SH-SY5Y (cell line): ENCODE results near the gene TNIP1.

Experiments
- GATA2 ChIP-seq: IDR thresholded peaks from 2 replicates; pipeline ENCODE4 v1.6.1; 2011; ENCODE audit warnings: mild to moderate bottlenecking, low read depth, low read length
- GATA3 ChIP-seq: IDR thresholded peaks from 2 replicates; pipeline ENCODE4 v1.6.1; 2011; ENCODE audit warnings: low read depth, mild to moderate bottlenecking, low read length, moderate library complexity

TNIP1 gene

GRCh38 chr5:151038412-151038745 lies 42.5 kb downstream of the TNIP1 start:
- TF ChIP-seq GATA2 (no peak), GATA3 (no peak)

GRCh38 chr5:151037561-151038411 lies 43.0 kb downstream of the TNIP1 start:
- TF ChIP-seq GATA2: no peak
- TF ChIP-seq GATA3: no peak

GRCh38 chr5:151036556-151036955 lies 44.3 kb downstream of the TNIP1 start:
- TF ChIP-seq GATA2: no peak
- no peak for TF ChIP-seq GATA3

GRCh38 chr5:151034422-151035379 lies 46.1 kb downstream of the TNIP1 start:
- no peak for TF ChIP-seq GATA2
- no peak for TF ChIP-seq GATA3

- TF ChIP-seq GATA2: no peak
- TF ChIP-seq GATA3: no peak
These were observed 47.5 kb downstream of the TNIP1 start for GRCh38 chr5:151033217-151033934.

GRCh38 chr5:151031554-151031953 lies 49.3 kb downstream of the TNIP1 start:
- no peak for TF ChIP-seq GATA3

GRCh38 chr5:151030379-151030778 lies 50.5 kb downstream of the TNIP1 start:
- TF ChIP-seq GATA2: no peak
- TF ChIP-seq GATA3: no peak

- TF ChIP-seq GATA2: no peak
- no peak for TF ChIP-seq GATA3
These were observed 50.8 kb downstream of the TNIP1 start for GRCh38 chr5:151030056-151030336.

GRCh38 chr5:151029179-151030055 lies 51.4 kb downstream of the TNIP1 start:
- no peak for TF ChIP-seq GATA3
- no peak for TF ChIP-seq GATA2

- TF ChIP-seq GATA3: no peak
- TF ChIP-seq GATA2: no peak
These were observed 52.1 kb downstream of the TNIP1 start for GRCh38 chr5:151028717-151029116.

GRCh38 chr5:151027961-151028479 lies 52.8 kb downstream of the TNIP1 start:
- no peak for TF ChIP-seq GATA2
- no peak for TF ChIP-seq GATA3

GRCh38 chr5:151026679-151027078 lies 54.2 kb downstream of the TNIP1 start:
- TF ChIP-seq GATA3: no peak
- TF ChIP-seq GATA2: no peak

- TF ChIP-seq GATA3 (no peak), GATA2 (no peak)
These were observed 54.7 kb downstream of the TNIP1 start for GRCh38 chr5:151026088-151026487.

GRCh38 chr5:151025250-151025606 lies 55.6 kb downstream of the TNIP1 start:
- TF ChIP-seq GATA3 (no peak), GATA2 (no peak)
